ENCODE data around the gene DTD1. TPM values are rescaled to one million over a fixed set of nuclear protein-coding genes. Genes with fewer than 3 reads are reported as not detected.

Gene DTD1
- total RNA-seq, 4 donors from 2014 or later: 12.1 to 44.9 (median 19.9) TPM

- Histone ChIP-seq H3K36me3 (peaks cover 0 to 50% of the 10 kb centered on the region in 2 donors), H3K4me1 (no peaks in the 10 kb centered on the region), H3K4me3 (no peak overlapping the region), H3K27me3 (no peaks in the 10 kb centered on the region), H3K9me3 (no peaks in the 10 kb centered on the region), H3K27ac (no peak overlapping the region)
- 75 to 81% methylated on average over 7 to 10 of the region's 11 CpGs for whole genome bisulfite sequencing, 2 donors (ENCODE audit: low coverage in 1 of 2)
- TF ChIP-seq POLR2A (IDR thresholded peaks at IDR 0.05) (no peak), CTCF (IDR thresholded peaks at IDR 0.05) (peak in 1 of 4 experiments; percentile 37)
- ATAC-seq: no peak
Observed at GRCh38 chr20:18628330-18628920, 40.6 kb downstream of the DTD1 start.

GRCh38 chr20:18632196-18632789 lies 44.4 kb downstream of the DTD1 start:
- ATAC-seq: peak; percentile 67

GRCh38 chr20:18633411-18633810 lies 45.6 kb downstream of the DTD1 start:
- peaks cover 0 to 51% of the 10 kb centered on the region in 2 donors for H3K36me3 ChIP-seq
- 100% methylated on average over 1 to 2 of the region's 2 CpGs for WGBS, 2 donors (ENCODE audit: low coverage in 1 of 2)
- ATAC-seq: no peak
- H3K4me3 ChIP-seq: no peak overlapping the region
- H3K9me3 ChIP-seq: no peaks in the 10 kb centered on the region
- no peak overlapping the region for H3K27ac ChIP-seq
- TF ChIP-seq POLR2AphosphoS5 (IDR thresholded peaks at IDR 0.05) (no peak), EP300 (IDR thresholded peaks at IDR 0.05) (no peak), CTCF (IDR thresholded peaks at IDR 0.05) (no peak), POLR2A (IDR thresholded peaks at IDR 0.05) (no peak)
- no peaks in the 10 kb centered on the region for H3K27me3 ChIP-seq
- no peaks in the 10 kb centered on the region for H3K4me1 ChIP-seq

More at GRCh38 chr20:18632196-18632789, 44.4 kb downstream of the DTD1 start:
- H3K9me3 ChIP-seq: no peaks in the 10 kb centered on the region
- H3K36me3 ChIP-seq: peaks cover 0 to 56% of the 10 kb centered on the region in 2 donors
- H3K27ac ChIP-seq: no peak overlapping the region
- peak; percentile 46 to 81 (median 72) for TF ChIP-seq CTCF (IDR thresholded peaks at IDR 0.05)
- no peak for TF ChIP-seq POLR2AphosphoS5 (IDR thresholded peaks at IDR 0.05)
- H3K4me3 ChIP-seq: no peak overlapping the region
- WGBS, 2 donors (ENCODE audit: low coverage in 1 of 2): 11 to 13% methylated on average over 6 to 7 of the region's 7 CpGs
- H3K27me3 ChIP-seq: no peaks in the 10 kb centered on the region
- H3K4me1 ChIP-seq: no peaks in the 10 kb centered on the region

- no peak overlapping the region for H3K27ac ChIP-seq
- 89 to 93% methylated on average over 5 of the region's 5 CpGs for WGBS, 2 donors (ENCODE audit: low coverage in 1 of 2)
- TF ChIP-seq POLR2AphosphoS5 (IDR thresholded peaks at IDR 0.05): no peak
- no peak for TF ChIP-seq POLR2A (IDR thresholded peaks at IDR 0.05)
- TF ChIP-seq EP300 (IDR thresholded peaks at IDR 0.05): no peak
- TF ChIP-seq CTCF (IDR thresholded peaks at IDR 0.05): no peak
- no peak overlapping the region for H3K4me3 ChIP-seq
- no peaks in the 10 kb centered on the region for H3K9me3 ChIP-seq
- H3K4me1 ChIP-seq: no peaks in the 10 kb centered on the region
- no peaks in the 10 kb centered on the region for H3K27me3 ChIP-seq
- ATAC-seq: no peak
- H3K36me3 ChIP-seq: peaks cover 0 to 43% of the 10 kb centered on the region in 2 donors
Observed at GRCh38 chr20:18634501-18634900, 46.6 kb downstream of the DTD1 start.

GRCh38 chr20:18635380-18635779 lies 47.5 kb downstream of the DTD1 start:
- ATAC-seq: no peak
- no peak overlapping the region for H3K4me3 ChIP-seq
- no peak overlapping the region for H3K27ac ChIP-seq
- no peaks in the 10 kb centered on the region for H3K4me1 ChIP-seq
- peaks cover 0 to 35% of the 10 kb centered on the region in 2 donors for H3K36me3 ChIP-seq
- no peak for TF ChIP-seq EP300 (IDR thresholded peaks at IDR 0.05)
- no peak for TF ChIP-seq POLR2A (IDR thresholded peaks at IDR 0.05)
- no peak for TF ChIP-seq POLR2AphosphoS5 (IDR thresholded peaks at IDR 0.05)
- no peak for TF ChIP-seq CTCF (IDR thresholded peaks at IDR 0.05)
- WGBS, 2 donors (ENCODE audit: low coverage in 1 of 2): no CpG with 5 or more reads among the region's 1 CpG
- no peaks in the 10 kb centered on the region for H3K27me3 ChIP-seq
- H3K9me3 ChIP-seq: no peaks in the 10 kb centered on the region

Data from gastroesophageal sphincter (tissue), 4 donors.